ENCODE results near the gene LRRC3B.

The LRRC3B gene

GRCh38 chr3:26622621-26623418 lies at the start of gene LRRC3B:
TSS of gene LRRC3B (plus strand) at chr3:26622772. CDS start at chr3:26709673, 86,901 bp downstream.
- no peak for DNase-seq (ENCODE audit: extremely low read depth, low read depth)

GRCh38 chr3:26574766-26575165 lies 47.8 kb upstream of the LRRC3B start:
- no peak for TF ChIP-seq CTCF (IDR thresholded peaks at IDR 0.05; ENCODE audit: low read depth, low read length)
- no peak for DNase-seq (ENCODE audit: extremely low read depth, low read depth)

More at GRCh38 chr3:26622621-26623418, at the start of gene LRRC3B:
- TF ChIP-seq CTCF (IDR thresholded peaks at IDR 0.05; ENCODE audit: low read depth, low read length), result no peak

GRCh38 chr3:26579116-26579515 lies 43.5 kb upstream of the LRRC3B start:
- TF ChIP-seq CTCF (IDR thresholded peaks at IDR 0.05; ENCODE audit: low read depth, low read length), result no peak
- no peak for DNase-seq (ENCODE audit: extremely low read depth, low read depth)

GRCh38 chr3:26587571-26587970 lies 35.0 kb upstream of the LRRC3B start:
- DNase-seq (ENCODE audit: extremely low read depth, low read depth), result no peak
- no peak for TF ChIP-seq CTCF (IDR thresholded peaks at IDR 0.05; ENCODE audit: low read depth, low read length)

GRCh38 chr3:26588931-26589330 lies 33.6 kb upstream of the LRRC3B start:
- no peak for TF ChIP-seq CTCF (IDR thresholded peaks at IDR 0.05; ENCODE audit: low read depth, low read length)
- DNase-seq (ENCODE audit: extremely low read depth, low read depth), result no peak

GRCh38 chr3:26589678-26590077 lies 32.9 kb upstream of the LRRC3B start:
- TF ChIP-seq CTCF (IDR thresholded peaks at IDR 0.05; ENCODE audit: low read depth, low read length), result no peak
- no peak for DNase-seq (ENCODE audit: extremely low read depth, low read depth)

- no peak for DNase-seq (ENCODE audit: extremely low read depth, low read depth)
- TF ChIP-seq CTCF (IDR thresholded peaks at IDR 0.05; ENCODE audit: low read depth, low read length), result no peak
Measured at GRCh38 chr3:26590919-26591484, 31.6 kb upstream of the LRRC3B start.
